HuH-7 (cell line): ENCODE measurements around the gene BID.
"Not testable (repeated sequence)": the region's sequence is repeated elsewhere in the genome, so short reads cannot be mapped to it uniquely, and the experiment has no call there.

Source experiments
- DNase-seq: peaks from one replicate; pipeline ENCODE4 v3.0.0; 2011; ENCODE audit warnings: low spot score

BID gene

DNA sequence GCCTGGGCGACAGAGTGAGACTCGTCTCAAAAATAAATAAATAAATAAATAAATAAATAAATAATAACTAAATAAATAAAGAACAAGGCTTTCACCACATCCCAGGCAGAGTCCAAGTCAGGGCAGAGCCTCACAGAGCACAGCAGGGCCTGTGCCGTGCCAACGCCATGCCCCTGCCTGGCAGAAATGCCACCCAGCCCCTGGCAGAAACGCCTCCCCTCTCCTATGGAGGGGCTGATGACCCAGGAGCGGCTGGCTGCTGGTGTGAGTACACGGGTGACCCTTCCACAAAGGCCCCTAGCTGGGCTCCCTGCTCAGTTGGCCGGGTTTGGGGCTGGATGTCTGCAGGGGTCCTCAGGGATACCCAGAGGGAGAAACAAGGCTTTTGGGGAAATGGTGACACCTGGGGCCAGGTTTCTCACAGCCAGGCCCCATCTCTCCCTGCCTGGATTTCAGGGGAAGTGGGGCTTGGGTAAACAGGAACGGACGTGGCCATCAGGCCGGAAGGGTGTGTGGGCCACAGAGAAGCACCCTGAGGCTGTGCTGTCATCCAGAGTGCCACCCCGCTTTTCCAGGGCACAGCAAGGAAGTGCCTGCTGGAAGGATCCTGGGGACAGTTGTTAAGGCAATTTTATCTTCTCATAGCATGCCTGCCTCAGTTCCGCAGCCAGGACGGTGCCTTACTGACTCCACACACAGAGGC is 5.1 kb downstream of the BID start:
- DNase-seq, result no peak

DNA sequence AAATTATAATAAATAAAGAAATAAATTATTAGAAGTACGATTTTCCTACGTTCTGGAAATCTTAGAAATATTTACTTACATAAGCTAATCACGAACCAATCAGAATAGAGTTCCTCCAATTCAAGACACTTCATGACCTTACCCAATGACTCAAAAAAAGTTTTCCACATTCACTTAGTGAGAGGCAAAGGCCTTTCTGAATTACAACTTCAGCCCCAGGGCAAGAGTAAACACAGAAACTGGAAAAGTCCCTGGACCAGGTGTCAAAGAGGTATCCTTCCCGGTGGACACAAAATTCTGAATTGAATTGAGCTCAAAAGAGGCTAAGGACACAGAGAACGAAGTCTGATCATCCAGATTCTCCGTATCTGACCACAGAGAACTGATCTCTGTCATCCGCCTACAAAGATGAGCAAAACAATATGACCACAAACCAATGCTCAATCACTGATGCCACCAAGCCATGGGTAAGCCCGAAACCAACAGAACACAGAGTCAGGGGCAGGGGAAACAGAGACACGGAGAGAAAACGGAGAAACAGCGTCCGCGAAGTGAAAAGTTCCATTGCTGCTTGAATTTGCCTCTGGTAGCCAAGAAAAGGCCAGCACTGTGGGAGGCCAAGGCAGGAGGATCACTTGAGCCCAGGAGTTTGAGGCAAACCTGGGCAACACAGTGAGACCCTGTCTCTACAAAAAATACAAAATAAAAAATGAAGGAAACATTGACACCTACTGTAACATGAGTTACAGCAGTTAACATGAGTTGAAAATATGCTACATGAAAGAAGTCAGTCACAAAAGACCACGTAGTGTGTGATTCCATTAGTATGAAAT is 6.8 kb downstream of the BID start:
- no peak for DNase-seq

DNA sequence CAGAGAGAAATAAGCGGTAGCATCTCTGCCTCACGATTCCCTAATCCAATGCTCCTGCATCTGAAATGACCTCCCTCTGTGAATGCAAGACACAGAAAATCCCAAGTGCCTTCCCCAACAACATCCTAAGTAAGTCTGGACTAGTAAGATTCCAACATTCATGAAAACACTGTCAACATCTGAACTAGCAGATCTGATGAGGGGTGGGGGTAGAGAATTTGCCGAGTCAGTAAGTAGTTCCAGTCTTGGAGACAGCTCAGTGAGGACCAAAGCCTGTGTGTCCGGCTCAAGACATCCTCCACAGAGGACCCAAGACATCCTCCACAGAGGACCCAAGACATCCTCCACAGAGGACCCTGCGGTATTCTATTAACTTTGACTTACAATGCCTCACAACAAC is 9.4 kb downstream of the BID start:
- DNase-seq, result not testable (repeated sequence)

DNA sequence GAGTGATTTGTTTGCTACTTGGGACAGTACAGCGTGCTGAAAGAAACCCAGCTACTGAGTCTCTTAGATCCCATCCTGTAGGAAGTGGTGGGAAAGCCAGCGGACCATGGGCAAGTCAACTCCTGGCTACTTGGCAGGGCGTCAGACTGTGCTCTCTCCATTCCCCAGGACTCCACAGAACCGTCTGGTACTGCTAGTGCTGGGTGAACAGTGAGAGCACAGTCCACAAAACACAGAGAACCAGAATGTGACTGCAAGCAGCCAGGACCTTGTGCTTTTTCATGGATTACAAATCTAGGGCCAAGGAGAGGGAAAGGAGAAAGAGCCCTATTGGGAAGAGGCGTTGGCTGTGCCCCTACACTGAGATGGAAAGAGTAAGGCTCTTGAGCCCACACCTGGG is 10.2 kb downstream of the BID start:
- DNase-seq, result no peak

DNA sequence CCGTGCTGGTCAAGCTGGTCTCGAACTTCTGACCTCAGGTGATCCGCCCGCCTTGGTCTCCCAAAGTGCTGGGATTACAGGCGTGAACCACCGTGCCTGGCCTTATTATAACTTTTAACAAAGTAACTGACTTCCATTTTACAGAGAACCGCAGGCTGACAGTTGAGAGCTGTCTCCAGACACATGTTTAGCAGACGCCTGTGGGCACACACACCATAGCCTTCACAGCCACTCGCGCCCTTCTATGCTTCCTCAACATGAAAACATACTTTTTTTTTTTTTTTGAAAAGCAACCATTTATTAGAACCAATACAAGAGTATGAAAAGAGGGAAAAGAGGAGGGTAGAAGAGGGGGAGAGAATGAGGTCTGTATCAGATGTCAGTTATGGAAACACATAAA is 10.8 kb downstream of the BID start:
- not testable (repeated sequence) for DNase-seq

DNA sequence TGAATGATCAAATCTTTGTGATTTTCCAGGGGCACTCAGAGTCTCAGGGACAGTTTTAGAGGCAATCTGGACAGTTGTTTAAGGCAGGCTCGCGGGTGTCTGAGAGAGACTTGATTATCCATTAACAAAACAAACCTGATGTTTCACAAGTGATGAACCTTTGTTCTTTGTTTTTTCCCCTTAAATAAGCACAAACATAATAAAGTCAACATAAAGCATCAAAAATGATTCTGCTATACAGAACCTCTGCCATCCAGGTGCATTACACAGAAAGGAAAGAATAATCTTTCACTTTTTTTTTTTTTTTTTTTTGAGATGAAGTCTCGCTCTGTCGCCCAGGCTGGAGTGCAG is 13.2 kb downstream of the BID start:
- DNase-seq, result no peak

DNA sequence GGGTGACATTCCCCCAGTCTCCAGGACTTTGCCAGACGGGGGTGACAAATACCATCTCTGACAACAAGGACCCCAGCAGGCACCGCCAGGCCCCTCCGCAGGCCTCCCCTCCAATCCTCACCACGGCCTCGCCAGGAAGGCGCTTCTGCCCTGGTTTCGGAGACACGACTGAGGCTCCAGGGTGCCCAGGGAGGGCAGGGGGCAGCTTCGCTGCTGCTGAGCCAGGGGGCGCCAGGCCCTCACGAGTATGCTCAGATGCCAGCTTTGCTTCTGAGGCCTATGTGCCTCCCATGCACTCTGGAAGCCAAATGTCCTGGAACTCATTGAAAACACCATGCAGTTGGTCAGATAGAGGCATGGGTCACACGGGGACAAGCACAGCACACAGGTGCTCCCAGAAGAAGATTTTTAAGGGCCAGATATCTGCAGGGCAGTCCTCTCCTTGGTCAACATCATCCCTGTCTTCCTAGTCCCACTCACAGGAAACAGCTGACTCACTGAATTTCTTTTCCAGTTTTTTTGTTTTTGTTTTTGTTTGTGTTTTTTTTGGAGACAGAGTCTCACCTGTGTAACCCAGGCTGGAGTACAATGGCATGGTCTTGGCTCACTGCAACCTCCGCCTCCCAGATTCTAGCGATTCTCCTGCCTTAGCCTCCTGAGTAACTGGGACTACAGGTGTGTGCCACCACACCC is 19.9 kb downstream of the BID start:
- no peak for DNase-seq

DNA sequence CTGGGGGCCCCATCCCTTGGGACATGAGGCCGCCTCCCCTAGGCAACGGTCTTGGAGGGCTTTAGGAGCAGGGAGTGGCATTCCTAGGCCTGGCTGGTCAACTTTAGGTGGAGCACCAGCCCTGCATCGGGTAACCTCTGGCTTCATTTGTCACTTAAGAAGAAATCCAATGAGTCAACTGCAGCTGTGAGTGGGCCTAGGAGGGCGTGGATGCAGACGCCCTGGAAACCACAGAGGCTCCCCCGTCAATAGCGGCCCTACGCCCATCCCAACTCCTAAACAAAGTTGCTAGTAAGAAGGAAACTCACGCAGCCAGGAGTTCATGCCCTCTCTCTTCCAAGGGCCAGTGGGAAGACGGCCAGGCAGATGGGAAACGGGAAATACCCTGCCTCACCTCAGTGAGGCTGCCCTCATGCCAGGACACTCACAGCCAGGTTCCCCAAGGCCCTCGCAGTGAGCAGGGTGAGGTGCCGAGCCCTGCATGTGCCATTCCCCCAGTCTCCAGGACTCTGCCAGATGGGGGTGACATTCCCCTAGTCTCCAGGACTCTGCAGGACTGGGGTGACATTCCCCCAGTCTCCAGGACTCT is 20.8 kb downstream of the BID start:
- DNase-seq, result no peak

DNA sequence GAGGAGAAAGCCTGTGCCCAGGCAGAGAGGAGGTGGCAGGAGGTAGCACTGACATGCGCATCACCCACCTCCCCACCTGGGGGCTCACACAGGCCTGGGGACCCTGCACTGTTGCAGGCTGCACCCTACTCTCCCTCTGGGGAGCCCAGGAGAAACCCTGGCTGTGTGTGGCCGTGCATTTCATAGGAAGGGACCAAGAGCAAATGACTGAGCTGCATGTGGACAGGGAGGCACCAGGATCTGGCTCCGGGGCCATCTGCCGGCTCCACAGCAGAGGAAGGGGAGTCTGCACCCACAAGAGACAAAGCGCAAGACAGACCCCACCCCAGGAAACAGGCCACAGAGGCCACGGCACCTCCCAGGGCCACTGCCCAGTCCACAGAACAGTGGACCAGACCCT is 22.7 kb downstream of the BID start:
- DNase-seq, result no peak

DNA sequence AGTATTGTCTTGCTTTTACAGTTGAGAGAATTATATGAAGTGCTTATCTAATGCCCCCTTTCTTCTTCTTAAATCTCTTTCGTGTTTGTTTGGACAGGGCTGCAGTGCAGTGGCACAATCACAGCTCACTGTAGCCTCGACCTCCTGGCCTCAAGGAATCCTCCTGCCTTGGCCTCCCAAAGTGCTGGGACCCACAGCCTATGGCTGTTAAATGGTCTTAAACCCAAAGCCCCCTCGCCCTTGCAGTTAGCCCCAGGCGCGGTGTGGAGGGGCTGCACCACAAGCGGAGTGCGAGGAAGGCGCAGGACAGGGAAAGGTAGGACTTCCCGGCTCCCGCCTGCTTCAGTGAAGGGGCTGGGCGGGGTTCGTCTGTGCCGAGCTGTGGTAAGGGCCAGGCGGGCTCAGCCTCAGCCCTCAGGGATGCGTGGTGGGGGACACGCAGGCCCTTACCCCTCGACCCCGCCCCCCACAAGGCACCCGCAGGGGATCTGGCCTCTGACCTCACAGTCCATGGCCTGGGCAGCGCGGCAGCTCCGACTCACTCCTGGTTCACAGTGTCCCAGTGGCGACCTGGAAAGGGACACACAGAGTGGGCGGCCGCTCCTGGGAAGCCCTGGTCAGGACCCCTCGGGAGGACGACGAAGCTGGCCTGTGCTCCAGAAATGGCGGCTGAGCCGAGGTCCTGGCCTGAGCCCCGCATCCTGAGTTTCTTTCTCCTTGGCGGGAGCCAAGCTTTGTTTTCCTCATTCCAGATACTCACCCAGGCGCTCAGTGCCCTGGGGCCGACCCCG is 24.5 kb downstream of the BID start:
- no peak for DNase-seq

DNA sequence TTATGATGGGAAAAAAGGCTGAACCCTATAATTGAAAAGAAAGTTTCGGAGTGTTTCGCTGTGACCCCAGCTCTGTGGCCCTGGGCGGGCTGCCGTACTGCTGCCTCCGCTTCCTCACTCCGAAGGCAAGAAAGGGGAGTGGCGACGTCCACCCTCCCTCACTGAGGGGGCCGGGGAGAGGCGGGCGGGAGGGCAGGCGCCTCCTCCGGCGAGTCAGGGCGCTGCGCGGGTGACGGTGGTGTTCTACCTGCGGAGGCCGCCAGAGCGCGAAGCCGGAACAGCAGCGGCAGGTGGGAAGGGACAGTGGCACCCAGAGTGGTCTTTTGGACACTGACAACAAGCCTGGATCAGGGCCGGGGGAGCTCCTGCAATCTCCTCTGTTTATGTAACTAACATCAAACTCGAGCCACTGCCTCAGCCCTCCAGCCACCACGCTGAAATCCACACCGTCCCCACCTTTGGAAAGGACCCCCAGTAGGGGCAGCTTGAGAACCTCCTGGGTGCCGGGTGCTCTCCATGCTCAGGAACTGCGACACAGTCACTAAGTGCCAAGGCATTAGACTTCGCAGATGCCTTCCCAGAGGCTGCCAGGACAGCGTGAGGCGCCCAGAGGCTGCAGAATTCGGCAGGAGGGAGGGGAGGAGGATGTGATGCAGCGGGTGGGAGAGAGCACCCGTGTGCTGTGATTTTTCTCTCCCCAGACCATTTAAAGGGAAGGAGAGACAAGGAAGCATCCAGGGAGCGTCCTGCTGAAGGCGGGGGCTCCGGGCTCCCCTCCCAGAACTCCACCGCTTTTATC is 25.5 kb downstream of the BID start:
- no peak for DNase-seq

DNA sequence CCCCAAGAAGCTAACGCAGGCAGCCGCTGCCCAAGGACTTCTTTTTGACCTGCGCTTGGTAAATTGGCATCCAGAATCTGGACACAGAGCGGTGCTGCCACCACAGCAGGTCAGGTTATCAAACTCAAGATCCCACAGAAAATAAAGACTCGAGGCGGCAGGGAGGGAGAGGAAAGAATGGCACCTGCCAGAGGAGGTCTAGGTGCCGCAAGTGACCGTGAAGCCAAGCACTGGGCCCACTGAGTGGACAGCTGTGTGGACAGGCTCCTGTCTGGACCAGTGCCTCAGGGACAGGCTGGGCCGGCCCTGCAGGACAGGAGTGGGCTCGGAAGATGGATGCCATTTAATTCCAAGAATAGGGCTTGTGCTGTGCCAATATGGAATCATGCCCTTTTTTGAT is 27.4 kb downstream of the BID start:
- no peak for DNase-seq

DNA sequence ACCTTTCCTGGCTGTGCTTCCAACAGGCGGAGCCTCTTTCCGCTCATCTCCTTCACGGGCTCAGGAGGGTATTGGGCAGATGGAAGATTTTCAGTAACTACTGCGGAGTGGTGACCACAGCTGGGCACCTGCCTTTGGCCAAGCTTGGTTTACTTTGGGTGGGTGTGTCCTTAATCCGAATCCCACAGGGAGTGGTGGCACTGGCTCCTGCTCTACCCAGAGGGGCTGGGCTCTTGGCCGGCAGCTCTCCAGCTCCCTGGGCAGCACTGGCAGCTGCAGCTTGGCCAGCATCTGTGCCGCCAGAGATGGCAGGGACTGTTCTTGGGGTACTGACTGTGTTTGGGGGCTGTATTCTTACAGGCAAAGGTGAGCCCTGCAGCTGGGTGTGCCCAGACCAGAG is 29.8 kb downstream of the BID start:
- DNase-seq, result no peak

DNA sequence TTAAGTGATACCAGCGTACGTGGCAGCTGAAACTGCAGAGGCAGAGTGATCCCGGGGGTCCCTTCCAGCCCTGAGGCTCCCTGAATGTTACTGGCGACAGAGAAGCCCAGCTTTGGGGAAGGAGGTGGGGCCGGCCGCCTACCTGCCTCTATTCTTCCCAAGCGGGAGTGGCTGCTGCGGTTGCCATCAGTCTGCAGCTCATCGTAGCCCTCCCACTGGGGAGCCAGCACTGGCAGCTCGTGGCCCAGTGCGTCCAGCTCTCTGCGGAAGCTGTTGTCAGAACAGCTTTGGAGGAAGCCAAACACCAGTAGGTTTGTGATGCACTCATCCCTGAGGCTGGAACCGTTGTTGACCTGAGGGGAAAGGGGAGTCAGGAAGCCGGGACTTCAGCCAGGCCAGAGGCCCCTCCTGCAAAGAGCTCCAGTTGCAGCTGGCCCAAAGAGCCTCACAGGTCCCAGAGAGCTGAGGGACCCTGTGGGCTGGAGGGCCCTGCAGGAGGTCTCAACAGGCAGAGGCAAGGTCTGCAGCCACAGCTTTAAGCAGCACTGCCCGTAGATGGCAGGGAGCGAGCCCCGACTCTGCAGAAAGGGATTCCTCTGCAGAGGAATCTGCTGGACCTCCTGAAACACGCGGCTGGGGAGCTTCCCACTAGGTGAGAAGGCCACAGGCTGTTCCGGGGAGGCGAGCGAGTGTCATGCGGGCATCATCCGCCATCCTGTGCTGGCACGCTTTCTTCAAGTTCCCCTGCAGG is 30.4 kb downstream of the BID start:
- DNase-seq, result no peak

DNA sequence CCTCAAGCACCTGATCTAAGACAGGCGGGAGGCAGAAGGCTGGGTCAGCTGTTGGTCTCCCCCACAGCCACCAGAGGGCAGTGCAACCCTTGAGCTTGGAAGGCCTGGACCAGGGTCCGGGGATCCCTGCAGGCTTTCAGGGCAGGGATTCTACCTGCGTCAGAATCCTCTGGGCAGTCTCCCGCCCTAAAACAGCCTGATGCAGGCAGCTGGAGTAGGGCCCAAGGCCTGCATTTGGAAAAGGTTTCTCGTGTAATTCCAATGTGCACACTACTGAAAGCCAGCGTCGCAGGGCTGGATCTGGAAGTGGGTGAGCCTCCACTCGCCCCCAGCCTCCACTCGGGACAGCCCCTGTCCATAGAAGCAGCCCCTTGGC is 31.8 kb downstream of the BID start:
- peak; percentile 99 for DNase-seq

DNA sequence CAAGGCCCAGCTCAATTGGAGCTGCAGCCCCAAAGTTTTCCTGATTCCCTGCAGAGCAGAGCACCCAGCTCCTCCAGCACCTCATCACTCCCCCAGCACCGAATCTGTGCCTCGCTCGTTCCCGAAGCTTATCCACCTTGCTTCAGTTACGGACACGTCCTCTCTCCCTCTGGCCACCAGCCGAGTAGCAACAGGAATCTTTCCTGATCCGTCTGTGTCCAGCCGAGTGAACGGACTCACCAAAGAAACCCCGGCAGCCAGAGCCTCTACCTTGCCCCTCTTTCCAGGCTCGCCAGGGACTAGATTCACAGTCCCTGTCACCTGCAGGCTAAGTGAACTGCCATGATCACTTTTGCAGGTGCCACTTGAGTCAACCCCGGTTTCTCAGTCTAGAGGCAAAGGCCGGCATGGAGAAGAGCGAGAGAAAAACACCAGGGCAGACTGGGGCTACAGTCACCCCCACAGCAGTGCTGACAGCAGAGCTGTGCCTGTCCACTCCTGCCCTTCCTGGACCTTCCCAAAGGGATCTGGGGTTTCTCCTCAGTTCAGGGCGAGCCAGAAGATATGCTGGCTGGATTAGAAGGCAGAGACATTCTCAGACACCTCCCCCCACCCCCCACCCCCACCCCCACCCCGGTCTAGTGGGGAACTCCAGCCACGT is 32.3 kb downstream of the BID start:
- DNase-seq, result no peak

DNA sequence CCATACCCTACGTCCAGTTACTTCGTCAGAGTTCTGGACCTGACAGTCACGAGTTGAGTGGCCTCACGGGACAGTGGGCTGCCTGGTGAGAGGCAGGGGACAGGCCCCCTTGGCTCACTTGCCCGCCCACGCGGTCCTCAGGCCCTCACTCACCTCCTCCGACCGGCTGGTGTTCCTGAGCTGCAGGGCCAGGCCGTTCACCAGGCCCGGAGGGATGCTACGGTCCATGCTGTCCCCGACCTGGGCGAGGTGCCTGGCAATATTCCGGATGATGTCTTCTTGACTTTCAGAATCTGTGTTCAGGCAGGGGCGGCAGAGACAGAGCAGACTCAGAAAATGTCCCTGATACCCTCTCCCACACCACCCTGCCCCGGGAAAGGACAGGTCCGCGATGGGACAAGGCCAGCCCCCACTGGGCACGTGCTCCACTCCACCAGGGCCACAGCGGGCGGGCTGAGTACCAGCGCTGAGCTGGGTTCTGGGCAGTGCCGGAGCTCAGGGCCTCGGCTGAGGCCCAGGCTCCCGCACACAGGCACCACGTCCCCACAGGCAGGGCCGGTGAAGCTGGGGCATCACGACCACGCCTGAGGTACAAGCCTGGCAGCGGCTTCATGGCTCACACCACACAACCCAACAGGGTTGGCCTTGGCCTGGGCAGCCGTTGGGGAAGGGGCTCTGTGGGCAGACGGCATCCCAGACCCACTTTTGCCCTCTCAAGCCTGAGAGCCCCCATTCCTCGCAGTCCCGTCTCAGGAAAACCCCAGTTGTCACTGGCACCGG is 34.9 kb downstream of the BID start:
- DNase-seq, result no peak

DNA sequence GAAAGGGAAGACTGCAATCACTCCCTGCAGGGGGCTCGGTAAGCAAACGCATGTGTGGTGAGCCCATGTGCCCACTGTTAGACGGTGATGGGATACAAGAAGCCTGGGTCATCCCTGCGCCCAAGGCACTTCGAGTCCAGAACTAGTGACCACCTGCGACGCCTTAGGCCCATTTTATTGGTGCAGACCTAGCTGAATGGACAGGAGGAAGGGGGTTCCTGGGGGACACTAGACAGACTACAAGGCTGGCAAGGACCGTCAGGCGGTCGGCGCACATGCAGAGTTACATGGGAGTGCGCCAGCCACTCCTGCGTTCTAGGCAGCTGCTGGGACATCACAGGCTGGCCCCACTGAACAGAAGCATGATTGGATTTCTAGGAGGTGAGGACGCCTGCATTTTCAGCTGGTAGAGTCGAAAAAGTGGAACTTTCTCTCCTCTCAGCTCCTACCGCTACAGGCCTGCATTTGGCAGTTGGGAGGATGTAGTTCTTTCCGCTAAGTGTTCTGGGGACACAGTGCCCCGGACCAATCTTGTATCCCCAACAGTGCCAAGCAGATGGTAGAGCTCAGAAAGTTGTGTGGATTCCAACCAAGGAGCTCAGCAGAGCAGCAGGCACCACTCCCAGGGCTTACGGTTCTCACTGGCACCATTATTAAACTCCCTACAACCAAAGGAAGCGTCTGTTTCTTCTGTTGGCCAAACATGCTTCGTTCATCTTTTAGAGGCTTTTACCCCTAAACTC is 35.7 kb downstream of the BID start:
- DNase-seq, result no peak
